Astrocyte (in vitro differentiated cells and primary cell): ENCODE measurements around the gene MARVELD1. TPM values are rescaled to one million over a fixed set of nuclear protein-coding genes. Genes with fewer than 3 reads are reported as not detected.
A peak's percentile ranks its signal among the peaks of the same experiment; 100 is the strongest.

Source experiments
- DNase-seq: peaks from one replicate; pipeline ENCODE4 v3.0.0-alpha.2; 2010; ENCODE audit warnings: low read depth
- FAIRE-seq: peaks from 2 replicates; lab custom pipeline; 2011; peaks lifted over from hg19 to GRCh38; lab: Jason Lieb, UNC
- H2AFZ ChIP-seq: 2 replicates; pipeline ENCODE4 v1.6.0; 2012; ENCODE audit warnings: low read depth, low read length, inconsistent platforms
- H3K27ac ChIP-seq: 2 replicates; pipeline ENCODE4 v1.5.1; 2011; ENCODE audit warnings: low read depth, low read length, inconsistent platforms
- H3K27me3 ChIP-seq: 2 replicates; pipeline ENCODE4 v1.6.0; 2011; ENCODE audit warnings: low read length, inconsistent platforms; ENCODE audit not compliant: insufficient read depth
- H3K36me3 ChIP-seq: 2 replicates; pipeline ENCODE4 v1.5.1; 2011; ENCODE audit warnings: low read length, inconsistent platforms; ENCODE audit not compliant: insufficient read depth
- H3K4me1 ChIP-seq: 2 replicates; pipeline ENCODE4 v1.5.1; 2011; ENCODE audit warnings: low read length, inconsistent platforms; ENCODE audit not compliant: insufficient read depth
- H3K4me2 ChIP-seq: 2 replicates; pipeline ENCODE4 v1.6.0; 2012; ENCODE audit warnings: low read length, inconsistent platforms
- H3K4me3 ChIP-seq: 2 replicates; pipeline ENCODE4 v1.5.1; 2011; ENCODE audit warnings: low read depth, mild to moderate bottlenecking, low read length, inconsistent platforms; ENCODE audit not compliant: insufficient read depth
- H3K79me2 ChIP-seq: 2 replicates; pipeline ENCODE4 v1.6.0; 2012; ENCODE audit warnings: mild to moderate bottlenecking, low read length, inconsistent platforms; ENCODE audit not compliant: insufficient read depth
- H3K9ac ChIP-seq: 2 replicates; pipeline ENCODE4 v1.6.0; 2012; ENCODE audit warnings: mild to moderate bottlenecking, low read length, inconsistent platforms
- H3K9me3 ChIP-seq: 2 replicates; pipeline ENCODE4 v1.5.1; 2012; ENCODE audit warnings: low read depth, mild to moderate bottlenecking, low read length, inconsistent platforms; ENCODE audit not compliant: insufficient read depth
- H4K20me1 ChIP-seq: 2 replicates; pipeline ENCODE4 v1.6.0; 2012; ENCODE audit warnings: low read length, inconsistent platforms; ENCODE audit not compliant: insufficient read depth
- H3K27ac Mint-ChIP-seq: one replicate; pipeline ENCODE4 v1.8.0; 2021; ENCODE audit warnings: mild to moderate bottlenecking, mixed read lengths; ENCODE audit not compliant: unreplicated experiment
- H3K27me3 Mint-ChIP-seq: one replicate; pipeline ENCODE4 v1.8.0; 2021; ENCODE audit warnings: low read depth, mixed read lengths; ENCODE audit not compliant: unreplicated experiment
- H3K36me3 Mint-ChIP-seq: one replicate; pipeline ENCODE4 v1.8.0; 2021; ENCODE audit warnings: low read depth, mixed read lengths; ENCODE audit not compliant: unreplicated experiment
- H3K4me1 Mint-ChIP-seq: one replicate; pipeline ENCODE4 v1.8.0; 2021; ENCODE audit warnings: low read depth, mixed read lengths; ENCODE audit not compliant: unreplicated experiment
- H3K4me3 Mint-ChIP-seq: one replicate; pipeline ENCODE4 v1.8.0; 2021; ENCODE audit warnings: mild to moderate bottlenecking, moderate library complexity, mixed read lengths; ENCODE audit not compliant: unreplicated experiment
- H3K9me3 Mint-ChIP-seq: one replicate; pipeline ENCODE4 v1.8.0; 2021; ENCODE audit warnings: mild to moderate bottlenecking, mixed read lengths; ENCODE audit not compliant: unreplicated experiment
- CTCF ChIP-seq: IDR thresholded peaks from 2 replicates; pipeline ENCODE4 v1.5.1; 2011; ENCODE audit warnings: low read depth, mild to moderate bottlenecking, inconsistent platforms, low read length, moderate library complexity; ENCODE audit not compliant: insufficient read depth
- EZH2 ChIP-seq: IDR thresholded peaks from 2 replicates; pipeline ENCODE4 v1.6.1; 2012; ENCODE audit warnings: mild to moderate bottlenecking, low read length, inconsistent platforms; ENCODE audit not compliant: insufficient read depth
- total RNA-seq: library from RNA; stranded (reverse); gene quantifications from 2 replicates; pipeline ENCODE4 v1.2.1, GENCODE V29; 2021

The MARVELD1 gene
- total RNA-seq, 1 donor from 2014 or later, result 69.7 TPM

- Histone ChIP-seq H3K9me3 (no peaks in the 10 kb centered on the region), H3K4me2 (peak overlapping the region; percentile 97), H3K27me3 (no peaks in the 10 kb centered on the region), H3K4me3 (peak overlapping the region; percentile 83), H3K27ac (peak overlapping the region; percentile 85), H3K4me1 (peaks cover 35% of the 10 kb centered on the region), H3K79me2 (peaks cover 55% of the 10 kb centered on the region), H4K20me1 (peaks cover 41% of the 10 kb centered on the region), H2AFZ (peak overlapping the region; percentile 82), H3K9ac (peak overlapping the region; percentile 92), H3K36me3 (peaks cover 10% of the 10 kb centered on the region)
- Mint-ChIP-seq H3K27ac (peak overlapping the region; percentile 96), H3K36me3 (peaks cover 23% of the 10 kb centered on the region), H3K9me3 (peaks cover 1% of the 10 kb centered on the region), H3K27me3 (no peaks in the 10 kb centered on the region), H3K4me1 (peaks cover 33% of the 10 kb centered on the region), H3K4me3 (peak overlapping the region; percentile 98)
- TF ChIP-seq EZH2 (no peak), CTCF (no peak)
- FAIRE-seq (no peak), DNase-seq (peak; percentile 61)
Observed at GRCh38 chr10:97713826-97714400, 383 bp downstream of the MARVELD1 start.

GRCh38 chr10:97714401-97715258 is 1.1 kb downstream of the MARVELD1 start:
- no peaks in the 10 kb centered on the region for H3K9me3 ChIP-seq
- peaks cover 2% of the 10 kb centered on the region for H3K9me3 Mint-ChIP-seq
- H3K9ac ChIP-seq, result peak overlapping the region; percentile 92
- peaks cover 26% of the 10 kb centered on the region for H3K36me3 Mint-ChIP-seq
- H2AFZ ChIP-seq, result peak overlapping the region; percentile 82
- no peak for FAIRE-seq
- peaks cover 33% of the 10 kb centered on the region for H3K4me1 Mint-ChIP-seq
- peak overlapping the region; percentile 98 for H3K4me3 Mint-ChIP-seq
- peak overlapping the region; percentile 85 for H3K27ac ChIP-seq
- H3K27ac Mint-ChIP-seq, result peak overlapping the region; percentile 89
- H3K79me2 ChIP-seq, result peaks cover 55% of the 10 kb centered on the region
- peaks cover 10% of the 10 kb centered on the region for H3K36me3 ChIP-seq
- no peaks in the 10 kb centered on the region for H3K27me3 ChIP-seq
- TF ChIP-seq EZH2 (no peak), CTCF (no peak)
- peak overlapping the region; percentile 83 for H3K4me3 ChIP-seq
- no peaks in the 10 kb centered on the region for H3K27me3 Mint-ChIP-seq
- H3K4me1 ChIP-seq, result peaks cover 30% of the 10 kb centered on the region
- peak; percentile 71 for DNase-seq
- peaks cover 48% of the 10 kb centered on the region for H4K20me1 ChIP-seq
- peak overlapping the region; percentile 97 for H3K4me2 ChIP-seq
